A673 (cell line): ENCODE results near the gene DHRS12. TPM values are rescaled to one million over a fixed set of nuclear protein-coding genes. Genes with fewer than 3 reads are reported as not detected.

Experiments used
- BruUV-seq: library from RNA; stranded (reverse); fragments of 400-500 nt; replicated peaks from 2 replicates; lab custom pipeline; 2021; lab: Mats Ljungman, UMichigan
- CTCF ChIA-PET: fragments of 300-600 bp; sonication (Branson Sonifier 250); formaldehyde crosslinking; loops from one replicate; lab custom pipeline; 2022; ENCODE audit warnings: antibody characterized with exemption; lab: Charles Lee
- POLR2A ChIA-PET: fragments of 300-600 bp; sonication (Branson Sonifier 250); formaldehyde crosslinking; loops from one replicate; lab custom pipeline; 2022; ENCODE audit warnings: antibody characterized with exemption; ENCODE audit not compliant: low non-redundant PET; lab: Charles Lee
- DNase-seq: peaks from one replicate; pipeline ENCODE4 v3.0.0-alpha.2; 2015; ENCODE audit warnings: low spot score
- H3K27ac ChIP-seq: fragments of 200-600 bp; sonication (generic); 2 replicates; pipeline ENCODE4 v1.5.1; 2016; ENCODE audit warnings: mixed run types, low read depth, mild to moderate bottlenecking, mixed read lengths, antibody characterized with exemption, low read length; ENCODE audit not compliant: poor library complexity, severe bottlenecking
- H3K27me3 ChIP-seq: fragments of 200-600 bp; sonication (generic); replicated peaks from 2 replicates; pipeline ENCODE4 v1.6.1; 2017; ENCODE audit warnings: mixed run types, low read depth, mild to moderate bottlenecking, mixed read lengths, antibody characterized with exemption, low read length; ENCODE audit not compliant: insufficient read depth, poor library complexity
- H3K36me3 ChIP-seq: fragments of 200-600 bp; sonication (generic); 2 replicates; pipeline ENCODE4 v1.6.1; 2016; ENCODE audit warnings: mixed run types, mild to moderate bottlenecking, mixed read lengths, antibody characterized with exemption, low read length; ENCODE audit not compliant: insufficient read depth, poor library complexity, severe bottlenecking
- H3K4me1 ChIP-seq: fragments of 200-600 bp; sonication (generic); 2 replicates; pipeline ENCODE4 v1.6.1; 2017; ENCODE audit warnings: mixed run types, mild to moderate bottlenecking, mixed read lengths, antibody characterized with exemption, low read length; ENCODE audit not compliant: insufficient read depth, poor library complexity, severe bottlenecking
- H3K4me3 ChIP-seq: fragments of 200-600 bp; sonication (generic); 2 replicates; pipeline ENCODE4 v1.5.1; 2016; ENCODE audit warnings: low read depth, mixed run types, mild to moderate bottlenecking, mixed read lengths, low read length; ENCODE audit not compliant: poor library complexity, severe bottlenecking
- H3K9me3 ChIP-seq: fragments of 200-600 bp; sonication (generic); 2 replicates; pipeline ENCODE4 v1.6.1; 2016; ENCODE audit warnings: mixed run types, low read depth, mild to moderate bottlenecking, mixed read lengths, antibody characterized with exemption, low read length; ENCODE audit not compliant: poor library complexity, severe bottlenecking
- EZH2 ChIP-seq: fragments of 200-600 bp; sonication (generic); IDR thresholded peaks from 2 replicates; pipeline ENCODE4 v1.6.1; 2017; ENCODE audit warnings: borderline replicate concordance, low read depth, mild to moderate bottlenecking, mixed read lengths, antibody characterized with exemption, low read length; ENCODE audit not compliant: poor library complexity, severe bottlenecking
- intact Hi-C: fragments of 100-400 bp; cut with micrococcal nuclease; formaldehyde crosslinking; loops from one replicate; pipeline ENCODE4 v1.10.0; 2022; ENCODE audit not compliant: unreplicated experiment
- total RNA-seq: library from RNA; stranded (reverse); gene quantifications from 2 replicates; pipeline ENCODE4 v1.2.3, GENCODE V29; 2021
- TF ChIP-seq, protein P1 (sequence below): fragments of 300-800, 200-600 bp; sonication (generic); conservative IDR thresholded peaks from 2 replicates; pipeline ENCODE4 v1.5.1; 2017; ENCODE audit warnings: low read depth, mild to moderate bottlenecking, antibody characterized with exemption, low read length, moderate library complexity, mixed read lengths

The DHRS12 gene
- total RNA-seq, 1 experiment from 2014 or later, result 2.8 TPM

GRCh38 chr13:51843529-51843928, 39.6 kb upstream of the DHRS12 start:
- ChIA-PET POLR2A (no interaction called here), CTCF (no interaction called here)
- no peak overlapping the region for H3K27ac ChIP-seq
- no peak overlapping the region for H3K4me3 ChIP-seq
- no peak for DNase-seq
- H3K9me3 ChIP-seq, result no peaks in the 10 kb centered on the region
- BruUV-seq, result no TSS peak
- intact Hi-C loops, result no loop called here
- H3K4me1 ChIP-seq, result peaks cover 8% of the 10 kb centered on the region
- no peaks in the 10 kb centered on the region for H3K27me3 ChIP-seq
- no peaks in the 10 kb centered on the region for H3K36me3 ChIP-seq
- no peak for TF ChIP-seq EZH2
- TF ChIP-seq, protein P1, sequence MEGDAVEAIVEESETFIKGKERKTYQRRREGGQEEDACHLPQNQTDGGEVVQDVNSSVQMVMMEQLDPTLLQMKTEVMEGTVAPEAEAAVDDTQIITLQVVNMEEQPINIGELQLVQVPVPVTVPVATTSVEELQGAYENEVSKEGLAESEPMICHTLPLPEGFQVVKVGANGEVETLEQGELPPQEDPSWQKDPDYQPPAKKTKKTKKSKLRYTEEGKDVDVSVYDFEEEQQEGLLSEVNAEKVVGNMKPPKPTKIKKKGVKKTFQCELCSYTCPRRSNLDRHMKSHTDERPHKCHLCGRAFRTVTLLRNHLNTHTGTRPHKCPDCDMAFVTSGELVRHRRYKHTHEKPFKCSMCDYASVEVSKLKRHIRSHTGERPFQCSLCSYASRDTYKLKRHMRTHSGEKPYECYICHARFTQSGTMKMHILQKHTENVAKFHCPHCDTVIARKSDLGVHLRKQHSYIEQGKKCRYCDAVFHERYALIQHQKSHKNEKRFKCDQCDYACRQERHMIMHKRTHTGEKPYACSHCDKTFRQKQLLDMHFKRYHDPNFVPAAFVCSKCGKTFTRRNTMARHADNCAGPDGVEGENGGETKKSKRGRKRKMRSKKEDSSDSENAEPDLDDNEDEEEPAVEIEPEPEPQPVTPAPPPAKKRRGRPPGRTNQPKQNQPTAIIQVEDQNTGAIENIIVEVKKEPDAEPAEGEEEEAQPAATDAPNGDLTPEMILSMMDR, result no peak

- TF ChIP-seq, protein P1, result no peak
- no peak for TF ChIP-seq EZH2
- intact Hi-C loops, result no loop called here
- ChIA-PET CTCF (no interaction called here), POLR2A (no interaction called here)
- no peaks in the 10 kb centered on the region for H3K9me3 ChIP-seq
- H3K27ac ChIP-seq, result no peak overlapping the region
- BruUV-seq, result no TSS peak
- H3K27me3 ChIP-seq, result no peaks in the 10 kb centered on the region
- H3K36me3 ChIP-seq, result no peaks in the 10 kb centered on the region
- H3K4me3 ChIP-seq, result no peak overlapping the region
- H3K4me1 ChIP-seq, result peaks cover 8% of the 10 kb centered on the region
- DNase-seq, result no peak
Measured at GRCh38 chr13:51841732-51842131, 37.8 kb upstream of the DHRS12 start.

DNA sequence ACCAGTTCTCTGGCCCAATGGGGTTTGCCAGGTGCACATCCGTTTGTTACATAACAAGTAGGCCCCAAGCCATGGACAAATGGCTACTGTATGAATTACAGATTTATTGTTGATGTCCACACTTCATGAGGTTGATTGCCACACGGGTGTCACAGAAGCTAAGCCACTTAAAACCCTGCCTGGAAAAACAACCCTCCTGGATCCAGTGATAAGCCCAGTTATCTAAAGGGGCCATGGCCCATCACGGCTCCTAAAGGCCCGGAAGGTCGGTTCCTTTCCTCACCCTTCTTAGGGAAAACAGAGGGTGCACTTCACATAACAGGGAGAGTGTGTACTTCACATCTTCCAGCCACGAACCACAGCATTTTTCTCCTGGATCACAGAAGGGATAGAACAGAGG, 37.0 kb upstream of the DHRS12 start:
- no peak overlapping the region for H3K4me3 ChIP-seq
- no peaks in the 10 kb centered on the region for H3K27me3 ChIP-seq
- ChIA-PET POLR2A (no interaction called here), CTCF (no interaction called here)
- H3K27ac ChIP-seq, result no peak overlapping the region
- DNase-seq, result no peak
- peaks cover 8% of the 10 kb centered on the region for H3K4me1 ChIP-seq
- TF ChIP-seq, protein P1, result no peak
- no peak for TF ChIP-seq EZH2
- no peaks in the 10 kb centered on the region for H3K36me3 ChIP-seq
- intact Hi-C loops, result no loop called here
- H3K9me3 ChIP-seq, result no peaks in the 10 kb centered on the region
- BruUV-seq, result no TSS peak
